ENCODE measurements around the gene CPN2.

Gene CPN2

DNA sequence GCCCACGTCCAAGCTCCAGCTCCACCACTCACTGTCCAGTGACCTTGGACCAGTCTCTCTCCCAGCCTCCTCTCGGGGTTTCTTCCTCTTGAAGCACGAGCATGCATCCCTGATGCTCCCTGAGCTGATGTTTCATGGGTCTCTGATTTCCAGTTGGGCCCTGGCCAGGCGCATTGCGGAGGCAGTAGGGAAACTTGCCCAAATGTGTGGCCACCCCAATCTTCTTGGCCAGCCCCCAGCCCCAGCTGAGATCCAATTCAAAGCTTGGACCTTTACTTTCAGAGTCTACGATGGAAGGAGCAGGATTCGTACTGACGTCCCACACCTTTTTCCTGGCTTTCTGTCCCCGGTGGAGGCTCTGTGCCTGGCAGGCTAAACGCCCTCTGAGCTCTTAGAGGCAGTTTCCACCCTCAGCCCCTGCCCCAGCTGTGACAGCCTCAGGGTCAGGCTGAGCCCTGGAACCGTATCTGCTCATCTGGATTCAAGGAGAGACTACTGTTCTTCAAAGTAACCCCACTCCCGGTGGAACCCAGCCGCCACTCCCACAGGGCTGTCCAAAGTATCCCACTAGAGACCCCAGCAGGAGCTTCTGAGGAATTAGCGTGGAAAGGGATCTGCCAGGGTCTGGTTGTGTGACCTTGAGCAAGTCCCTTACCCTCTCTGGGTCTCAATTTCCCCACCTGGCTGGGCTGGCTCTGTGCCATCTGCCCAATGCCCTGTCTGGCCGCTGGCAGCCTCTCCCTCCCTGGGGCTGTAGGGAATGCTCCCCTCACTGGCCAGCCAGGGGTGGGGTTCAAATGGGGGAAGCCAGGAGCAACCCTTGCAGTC lies 37.4 kb downstream of the CPN2 start:
- no peak for DNase-seq (ENCODE audit: low read depth in 2 of 2)

DNA sequence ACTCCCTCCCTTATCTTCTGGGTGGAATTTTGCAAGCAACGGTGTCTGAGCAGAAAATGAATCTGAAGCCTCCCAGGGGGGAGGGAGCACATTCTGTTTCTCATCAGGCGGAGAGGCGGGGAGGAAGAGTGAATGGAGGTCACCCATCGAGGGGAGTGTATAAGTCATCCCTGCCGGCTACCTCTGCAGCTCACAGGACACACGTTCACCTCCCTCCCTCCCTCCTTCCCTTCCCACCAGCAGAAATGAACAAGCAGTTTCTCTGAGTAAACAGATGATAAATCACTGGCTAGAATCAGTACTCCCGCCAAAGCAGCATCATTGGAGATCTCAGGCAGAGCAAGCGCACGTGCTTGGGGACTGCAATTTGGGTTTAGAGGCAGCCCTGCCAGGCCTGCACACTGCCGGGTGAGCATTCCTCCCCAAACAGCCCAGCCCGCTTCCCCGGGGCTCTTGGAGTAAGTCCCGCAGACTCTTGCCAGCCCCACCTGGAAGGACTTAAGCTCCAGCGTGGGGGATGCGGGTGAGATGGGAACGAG lies 38.3 kb downstream of the CPN2 start:
- no peak for DNase-seq (ENCODE audit: low read depth in 2 of 2)

DNA sequence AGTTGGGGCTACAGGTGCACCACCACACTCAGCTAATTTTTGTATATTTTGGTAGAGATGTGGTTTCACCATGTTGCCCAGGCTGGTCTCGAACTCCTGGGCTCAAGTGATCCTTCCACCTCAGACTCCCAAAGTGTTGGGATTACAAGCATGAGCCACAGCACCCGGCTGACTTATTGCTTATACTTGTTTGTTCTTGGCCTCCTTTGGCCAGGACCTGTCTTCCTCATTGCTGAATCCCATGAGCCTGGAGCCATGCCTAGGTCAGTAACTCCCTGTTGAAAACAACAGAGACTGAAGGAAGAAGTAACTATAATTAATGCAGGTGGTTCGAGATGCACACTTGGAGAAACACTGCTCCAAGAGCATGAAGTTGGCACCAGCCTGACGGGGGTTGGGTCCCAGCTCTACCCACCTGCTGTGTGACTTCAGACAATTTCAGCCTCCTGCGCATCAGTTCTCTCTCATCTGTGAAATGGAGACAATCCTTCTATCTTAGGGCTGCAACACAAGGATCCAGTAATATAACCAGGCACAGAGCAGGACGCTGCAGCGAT lies 38.9 kb downstream of the CPN2 start:
- no peak for DNase-seq (ENCODE audit: low read depth in 2 of 2)

DNA sequence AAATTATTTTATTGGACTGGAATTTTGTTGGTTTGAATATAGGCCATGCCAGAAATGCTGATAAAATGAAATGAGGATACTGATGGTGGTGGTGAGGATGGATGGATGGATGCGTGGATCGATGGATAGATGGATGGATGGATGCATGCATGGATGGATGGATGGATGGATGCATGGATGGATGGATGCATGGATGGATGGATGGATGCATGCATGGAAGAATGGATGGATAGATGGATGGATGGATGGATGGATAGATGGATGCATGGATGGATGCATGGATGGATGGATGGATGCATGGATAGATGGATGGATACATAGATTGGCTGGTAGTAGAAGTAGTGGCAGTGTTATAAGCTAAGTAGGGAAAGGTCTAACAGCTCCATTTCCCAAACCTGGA lies 40.1 kb downstream of the CPN2 start:
- no peak for DNase-seq (ENCODE audit: low read depth in 2 of 2)

DNA sequence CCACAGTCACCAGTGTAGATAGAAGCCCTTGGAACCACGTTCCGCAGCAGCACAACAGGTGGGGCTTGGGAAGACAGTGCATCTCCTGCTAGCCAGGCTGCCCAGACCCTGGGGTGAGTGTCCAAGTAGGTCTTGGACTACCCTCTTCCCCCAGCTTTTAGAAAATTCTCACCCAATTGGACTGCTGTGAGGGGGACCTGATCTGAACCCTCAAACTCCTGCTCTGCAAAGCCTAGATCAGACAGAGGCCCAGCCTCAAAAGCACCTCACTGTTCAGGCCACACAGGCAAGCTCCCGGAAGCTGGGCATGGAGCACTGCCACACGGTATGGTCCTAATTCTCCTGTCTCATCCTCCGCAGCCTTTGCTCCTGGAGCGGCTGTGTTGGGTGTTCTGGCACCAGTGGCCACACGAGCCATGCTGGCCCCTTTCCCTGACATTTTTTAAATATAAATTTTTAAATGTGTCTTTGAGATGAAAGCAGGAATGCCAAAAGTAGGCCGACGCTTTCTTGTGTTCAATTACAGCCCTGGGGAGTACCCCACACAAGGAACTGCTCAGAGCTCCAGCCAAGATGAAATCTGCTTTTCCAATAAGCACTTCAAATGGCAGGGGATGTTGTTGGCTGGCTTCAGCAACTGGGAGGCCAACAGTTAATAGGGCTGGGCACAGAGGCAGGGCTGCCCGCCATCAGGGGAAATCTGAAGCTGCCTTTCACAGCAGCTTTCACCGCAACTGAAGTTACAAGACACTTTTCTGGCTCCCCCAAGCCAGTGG lies 40.9 kb downstream of the CPN2 start:
- no peak for DNase-seq (ENCODE audit: low read depth in 2 of 2)

DNA sequence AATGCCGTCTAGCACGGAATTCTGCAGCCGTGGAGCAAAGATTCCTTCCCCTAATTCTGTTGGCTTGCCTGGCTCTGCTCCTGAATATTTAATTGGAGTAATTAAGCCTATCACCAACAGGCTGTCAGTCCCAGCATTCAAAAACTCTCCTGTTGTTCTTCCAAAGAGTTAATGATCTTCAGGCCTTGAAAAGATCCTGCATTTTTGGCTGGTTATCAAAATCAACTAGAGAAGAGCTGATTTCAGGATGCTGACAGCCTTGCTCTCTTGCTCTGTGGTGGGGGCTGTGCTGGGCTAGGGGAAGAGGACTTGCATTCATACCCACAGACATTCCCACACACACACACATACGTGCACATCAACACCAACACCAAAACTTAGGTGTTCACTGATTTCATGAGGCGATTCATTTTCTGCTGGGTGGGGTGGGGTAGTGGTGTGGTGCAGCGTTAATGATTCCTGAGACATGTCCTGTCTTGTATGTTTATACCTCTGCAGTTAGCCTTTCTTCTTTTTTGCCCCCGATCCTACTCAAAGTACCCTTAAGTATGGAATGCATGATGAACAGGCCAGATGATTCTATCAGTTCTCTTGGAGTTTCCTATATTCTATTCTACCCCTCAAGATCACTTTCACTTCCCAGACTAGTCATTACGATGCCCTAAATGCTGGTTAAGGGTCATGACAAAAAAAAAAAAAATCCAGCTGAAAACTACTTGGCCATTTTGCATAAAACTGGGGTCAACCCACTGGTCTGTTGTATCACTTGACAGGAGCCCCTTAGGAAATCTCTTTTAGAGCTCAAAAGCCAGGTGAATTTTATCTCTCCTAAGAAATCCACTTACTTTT lies 42.3 kb downstream of the CPN2 start:
- DNase-seq (ENCODE audit: low read depth in 2 of 2) = no peak

DNA sequence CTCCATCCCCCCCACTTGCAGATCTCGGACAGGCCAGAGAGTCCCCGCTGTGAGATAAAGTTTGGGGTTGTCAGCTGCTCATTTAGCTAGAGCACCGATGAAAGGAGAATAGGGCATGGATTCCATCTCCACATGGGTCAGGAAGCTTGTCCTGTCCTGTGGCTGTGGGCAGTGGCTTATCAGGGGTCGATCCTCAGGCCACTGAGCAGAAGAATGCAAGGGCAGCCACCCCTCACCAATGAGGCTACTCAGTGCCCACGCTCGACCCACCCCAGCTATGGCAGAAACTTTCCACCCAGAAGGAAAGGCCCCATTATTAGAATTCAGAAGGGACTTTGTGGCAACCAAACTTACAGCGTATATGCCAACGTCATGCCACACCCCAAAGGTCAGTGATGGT lies 43.3 kb downstream of the CPN2 start:
- no peak for DNase-seq (ENCODE audit: low read depth in 2 of 2)

DNA sequence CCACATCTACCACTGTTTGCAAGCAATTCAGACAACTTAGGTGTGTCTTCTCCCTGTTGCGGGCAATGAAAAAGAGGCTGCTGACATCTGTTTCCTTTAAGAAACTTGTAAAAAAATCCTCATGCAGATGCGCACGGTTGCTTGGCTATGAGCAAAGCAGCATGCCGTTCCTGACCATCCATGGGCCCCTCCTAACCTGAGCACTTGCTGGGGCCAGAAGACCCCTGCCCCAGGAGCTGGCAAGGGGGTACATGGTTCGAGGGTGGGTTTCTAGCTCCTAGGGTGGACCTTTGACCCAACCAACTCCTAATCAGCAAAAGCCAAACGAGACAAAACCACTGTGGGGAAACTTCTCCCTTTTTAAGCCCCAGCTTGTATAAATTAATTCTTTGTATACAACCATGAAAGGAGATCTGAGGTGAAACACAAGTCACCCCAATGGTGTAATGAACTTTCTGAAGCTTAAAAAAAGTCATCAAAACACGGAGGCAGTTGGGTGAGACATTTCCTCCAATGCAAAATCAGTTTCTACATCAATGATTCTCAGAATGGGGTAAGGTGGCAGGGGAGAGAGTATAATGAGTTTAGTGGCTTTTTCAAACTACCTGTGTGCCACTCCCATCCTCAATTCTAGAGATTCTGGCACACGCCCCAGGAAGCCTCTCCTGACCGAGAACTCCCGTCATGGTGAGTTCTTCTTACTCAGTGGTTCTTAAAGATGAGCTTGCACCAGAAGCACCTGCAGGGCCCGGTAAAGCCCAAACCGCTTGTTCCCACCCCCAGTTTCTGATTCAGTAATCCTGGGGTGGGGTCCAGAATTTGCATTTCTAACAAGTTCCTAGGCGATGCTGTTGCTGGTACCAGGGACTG lies 44.1 kb downstream of the CPN2 start:
- no peak for DNase-seq (ENCODE audit: low read depth in 2 of 2)

DNA sequence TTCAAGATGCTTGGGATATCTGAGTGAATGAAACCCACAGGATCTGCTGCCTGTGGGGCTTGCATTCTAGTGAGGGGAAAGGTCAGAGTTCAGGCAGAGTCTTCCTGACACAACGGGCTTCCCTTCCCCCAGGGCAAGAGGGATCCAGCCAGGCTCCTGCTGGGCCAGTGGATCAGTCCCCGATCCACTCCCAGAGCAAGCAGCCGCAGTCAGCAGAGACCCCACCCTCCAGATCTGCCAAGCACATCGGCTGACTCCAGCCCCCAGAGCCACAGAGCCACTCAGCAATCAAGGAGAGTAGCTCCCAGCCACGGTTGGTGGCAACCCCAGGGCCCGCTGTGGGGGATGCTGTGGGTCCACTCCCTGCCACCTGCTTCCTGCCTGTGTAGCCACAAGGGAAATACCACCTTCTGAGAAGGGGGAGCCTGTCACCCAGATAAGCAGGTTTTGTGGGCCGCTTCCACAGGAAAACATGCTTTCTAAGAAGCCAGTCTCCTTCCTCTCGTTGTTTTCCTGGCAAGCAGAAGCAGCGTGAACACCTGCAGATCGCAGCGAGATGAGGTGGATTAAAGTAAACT lies 44.9 kb downstream of the CPN2 start:
- DNase-seq (ENCODE audit: low read depth in 2 of 2) = no peak

DNA sequence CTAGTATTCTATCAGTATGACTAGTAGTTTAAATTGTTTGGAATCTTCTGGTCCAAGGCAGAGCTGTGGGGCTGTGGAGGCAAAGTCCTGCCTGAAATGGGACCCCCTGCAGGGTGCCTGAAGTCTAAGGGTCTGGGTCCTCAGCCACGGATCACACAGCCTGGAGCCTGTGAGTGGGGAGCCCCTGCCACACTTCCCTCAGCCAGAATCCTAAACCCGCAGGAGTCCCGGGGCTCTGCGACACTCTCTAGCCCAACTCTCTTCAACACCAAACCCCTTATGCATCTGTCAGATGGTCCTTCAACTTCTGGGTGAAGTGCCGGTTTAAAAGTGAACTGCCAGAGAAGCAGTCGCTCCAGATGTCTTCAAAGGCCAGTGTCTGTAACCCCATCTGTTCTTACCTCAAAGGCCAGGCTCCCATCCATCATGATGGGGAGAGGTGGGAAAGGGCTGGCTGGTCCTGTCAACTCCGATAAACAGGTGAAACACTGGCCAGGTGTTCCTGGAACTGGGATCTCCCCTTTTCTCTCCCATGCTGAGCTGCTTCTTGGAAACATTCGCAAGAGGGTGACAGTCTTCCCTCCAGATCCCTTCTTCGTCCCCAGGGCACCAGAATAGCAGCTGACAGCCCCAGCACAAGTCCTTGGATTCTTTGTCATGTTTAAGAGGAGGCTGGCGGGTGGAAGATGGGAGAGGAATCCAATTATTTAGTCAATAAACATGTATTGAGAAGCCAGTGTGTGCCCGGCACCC lies 45.6 kb downstream of the CPN2 start:
- DNase-seq (ENCODE audit: low read depth in 2 of 2) = no peak

DNA sequence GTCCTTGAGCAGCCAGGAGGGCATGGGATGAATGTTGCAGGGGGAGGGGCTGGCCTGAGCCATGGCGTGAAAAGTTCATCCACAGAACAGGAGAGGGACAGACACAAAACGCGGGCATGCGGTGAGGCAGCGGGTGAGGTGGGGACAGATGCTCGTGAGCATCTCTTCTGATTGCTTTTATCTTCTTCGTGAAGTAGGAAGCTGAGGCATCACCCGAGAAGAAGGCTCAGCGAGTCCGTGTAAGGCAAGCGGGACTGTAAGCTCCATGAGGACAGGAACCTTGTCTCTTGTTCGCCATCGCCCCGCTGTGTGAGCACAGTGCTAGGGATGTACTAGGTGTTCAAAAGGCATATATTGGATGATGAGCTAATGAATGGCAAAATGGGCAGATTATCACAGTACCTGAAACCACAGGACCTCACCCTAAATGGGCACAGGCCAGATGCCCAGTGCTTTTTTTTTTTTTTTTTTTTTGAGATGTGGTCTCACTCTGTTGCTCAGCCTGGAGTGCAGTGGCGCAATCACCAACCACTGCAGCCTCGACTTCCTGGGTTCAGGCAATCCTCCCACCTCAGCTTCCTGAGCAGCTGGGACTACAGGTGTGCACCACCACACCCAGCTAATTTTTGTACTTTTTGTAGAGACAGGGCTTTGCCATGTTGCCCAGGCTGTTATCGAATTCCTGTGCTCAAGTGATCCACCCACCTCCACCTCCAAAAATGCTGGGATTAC lies 46.8 kb downstream of the CPN2 start:
- no peak for DNase-seq (ENCODE audit: low read depth in 2 of 2)

DNA sequence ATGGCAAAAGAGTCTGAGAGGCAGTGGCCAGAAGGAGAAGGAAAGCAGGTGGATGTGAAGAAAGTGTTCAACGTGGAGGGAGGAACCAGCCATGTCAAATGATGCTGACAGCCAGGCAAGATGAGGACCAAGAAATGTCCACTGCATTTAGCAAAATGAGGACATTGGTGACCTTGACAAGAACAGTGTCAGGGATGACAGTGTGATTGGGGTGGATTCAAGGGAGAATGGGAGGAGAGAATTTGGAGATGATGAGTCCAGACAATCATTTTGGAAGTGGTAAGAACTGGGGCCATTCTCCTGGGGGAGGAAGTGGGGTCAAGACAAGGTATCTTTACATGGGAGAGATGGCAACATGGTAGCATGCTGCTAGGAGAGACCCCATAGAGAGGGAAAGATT lies 47.4 kb downstream of the CPN2 start:
- no peak for DNase-seq (ENCODE audit: low read depth in 2 of 2)

DNA sequence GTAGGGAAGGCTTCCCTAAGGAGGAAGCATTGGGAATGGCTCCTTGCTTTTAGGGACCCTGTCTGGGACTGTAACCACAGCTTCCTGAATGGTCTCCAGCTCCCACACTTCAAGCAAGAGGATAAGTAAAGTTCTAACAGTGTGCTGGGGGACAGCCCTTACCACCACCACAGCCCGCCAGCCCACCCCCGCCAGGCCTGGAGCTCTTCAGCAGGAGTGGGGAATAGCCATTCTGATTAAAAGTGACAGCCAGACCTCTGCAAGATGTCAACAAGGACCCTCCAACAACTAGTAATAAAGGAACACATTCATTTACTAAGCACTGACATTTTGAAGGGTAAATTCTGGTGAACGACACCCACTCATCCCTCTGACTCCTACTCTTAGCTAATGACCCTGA lies 49.4 kb downstream of the CPN2 start:
- no peak for DNase-seq (ENCODE audit: low read depth in 2 of 2)

DNA sequence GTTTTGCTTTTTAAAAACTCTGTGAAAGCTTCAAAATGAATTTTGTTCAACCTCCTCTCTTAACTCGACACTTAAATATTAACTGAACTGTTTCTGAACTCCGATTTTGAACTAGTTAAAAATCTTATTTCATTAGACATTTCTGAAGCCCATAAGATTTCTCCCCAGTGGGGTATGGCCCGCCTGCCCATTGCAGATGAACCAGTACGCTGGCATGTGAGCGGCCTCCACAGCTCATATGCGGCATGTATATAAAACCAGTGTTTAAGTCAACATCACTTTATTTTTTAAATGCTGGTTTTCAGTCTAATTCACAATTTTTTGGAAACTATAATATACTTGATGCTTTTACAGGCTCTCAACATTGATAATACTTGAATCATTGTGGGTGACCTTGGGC lies 50.2 kb downstream of the CPN2 start:
- no peak for DNase-seq (ENCODE audit: low read depth in 2 of 2)

DNA sequence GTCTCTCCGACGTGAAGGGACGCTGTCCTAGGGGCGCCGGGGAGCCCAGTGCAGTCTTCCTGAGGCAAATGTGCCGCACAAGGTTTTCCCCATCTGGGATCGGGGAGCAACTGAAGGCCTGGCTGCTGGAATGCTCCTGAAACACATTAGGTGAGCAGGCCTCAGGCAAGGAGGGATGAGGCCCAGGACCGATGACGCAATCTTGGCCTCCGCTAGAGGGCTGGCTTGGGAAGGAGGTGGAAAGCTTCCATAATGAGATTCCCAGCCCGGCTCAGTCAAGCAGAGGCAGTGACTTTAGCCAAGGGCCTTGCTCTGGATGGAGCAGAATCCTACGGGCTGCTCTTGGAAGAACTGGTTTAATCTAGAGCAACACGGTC lies 50.8 kb downstream of the CPN2 start:
- DNase-seq (ENCODE audit: low read depth in 2 of 2) = no peak

DNA sequence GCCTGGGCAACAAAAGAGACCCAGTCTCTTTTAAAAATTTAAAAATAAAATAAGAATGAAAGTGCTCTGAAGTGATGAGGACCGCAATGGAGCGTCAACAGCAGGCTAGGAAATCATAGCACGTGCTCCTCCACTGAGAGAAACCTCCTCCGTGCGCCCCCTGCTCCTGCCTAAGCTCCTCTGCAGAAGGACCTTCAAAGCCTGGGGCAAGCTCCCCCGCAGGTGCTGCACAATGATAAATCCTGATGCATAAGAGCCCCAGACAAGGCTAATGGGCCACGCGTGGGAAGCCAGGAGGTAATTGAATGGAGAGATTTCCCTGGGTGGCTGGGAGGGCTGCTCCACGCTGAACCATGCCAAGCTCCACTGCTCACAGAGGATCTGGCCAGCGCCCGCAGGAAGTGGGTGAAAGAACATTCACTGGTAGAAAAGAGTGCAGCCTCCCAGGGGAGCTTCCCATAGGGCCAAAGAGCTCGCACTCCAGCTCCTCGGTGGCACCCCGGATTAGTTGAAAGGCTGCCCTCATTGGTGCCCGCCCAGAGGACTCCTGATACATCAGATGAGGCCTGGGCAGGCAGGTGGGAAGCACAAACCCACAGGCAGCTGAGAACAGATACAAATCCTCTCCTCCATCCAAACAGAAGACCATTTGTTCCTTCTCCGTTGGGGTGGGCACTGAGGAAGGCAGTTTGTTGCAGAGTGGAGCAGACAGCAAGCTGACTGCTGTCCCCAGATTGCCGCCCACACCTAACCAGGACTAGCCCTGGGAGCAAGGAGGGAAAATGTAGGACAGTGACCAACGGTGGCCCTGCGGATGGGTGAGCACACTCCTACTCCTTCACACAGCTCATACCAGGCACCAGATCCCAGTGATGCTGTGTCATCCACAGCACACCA lies 52.5 kb downstream of the CPN2 start:
- DNase-seq (ENCODE audit: low read depth in 2 of 2) = no peak

DNA sequence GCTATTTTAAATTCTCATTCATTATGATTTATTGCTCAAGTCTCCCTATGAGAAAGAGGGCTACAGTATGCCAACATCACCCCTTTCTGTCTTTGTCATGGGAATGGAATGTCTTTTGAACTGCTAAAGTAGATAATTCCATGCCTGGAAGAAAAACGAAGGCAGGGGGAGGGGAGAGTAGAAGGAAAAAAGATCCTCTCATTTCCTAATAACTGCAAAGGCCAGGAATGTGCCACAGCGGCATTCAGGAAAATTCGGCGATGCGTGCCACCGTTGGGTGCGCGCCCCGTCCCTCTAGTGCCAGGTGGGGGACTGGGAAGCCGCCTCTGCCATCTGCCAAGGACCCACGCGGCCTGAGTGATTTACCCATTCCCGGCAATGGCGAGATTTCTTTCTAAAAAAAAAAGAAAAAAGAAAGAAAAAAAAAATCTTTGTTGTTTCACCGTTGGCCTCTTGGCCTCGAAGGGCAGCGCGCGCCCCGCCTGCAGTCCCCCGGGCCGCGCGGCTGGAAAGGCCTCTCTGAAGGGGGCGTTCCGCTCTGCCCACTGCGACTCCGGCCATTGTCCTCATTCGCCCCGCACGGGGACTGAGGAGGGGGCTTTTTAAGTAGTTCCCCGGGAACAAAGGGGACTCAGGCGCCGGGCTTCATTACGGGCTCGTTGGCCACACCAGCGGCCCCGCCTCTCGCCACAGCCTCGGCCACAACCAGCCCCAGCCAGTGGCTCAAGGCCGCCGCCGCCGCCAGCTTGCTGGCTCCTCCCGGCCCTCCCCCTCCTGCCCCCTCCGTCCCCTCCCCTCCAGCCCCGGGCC lies 54.5 kb downstream of the CPN2 start:
- no peak for DNase-seq (ENCODE audit: low read depth in 2 of 2)
